ENCODE data around the gene SCG5.

Gene SCG5

DNA sequence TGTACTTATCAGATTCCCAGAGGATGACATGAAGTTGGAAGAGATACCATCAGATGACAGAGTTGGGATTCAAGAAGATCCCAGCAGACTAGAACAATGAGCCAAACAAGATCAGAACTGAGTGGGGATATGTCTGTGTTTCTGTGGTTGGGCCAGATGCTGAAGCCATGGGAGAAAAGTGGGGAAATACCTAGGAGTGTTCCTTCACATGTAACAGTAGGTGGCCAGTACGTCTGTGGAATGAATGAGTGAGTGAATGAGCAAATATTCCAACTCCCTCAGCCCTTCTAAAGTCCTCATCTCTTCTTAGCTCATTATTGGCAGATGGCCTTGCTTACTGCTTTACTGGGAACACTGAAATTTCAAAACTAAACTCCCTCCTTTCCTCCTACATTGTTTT, 44.1 kb downstream of the SCG5 start:
- TF ChIP-seq ZNF311 (tag by site-specific recombination; IDR thresholded peaks at IDR 0.05; ENCODE audit: borderline replicate concordance): no peak
- no peak for TF ChIP-seq SALL2 (tag by site-specific recombination; IDR thresholded peaks at IDR 0.05; ENCODE audit: borderline replicate concordance)
- no peak for TF ChIP-seq HOXD13 (CRISPR knock-in tag; IDR thresholded peaks at IDR 0.05; ENCODE audit: borderline replicate concordance)
- no peak for TF ChIP-seq ZNF768 (tag by site-specific recombination; IDR thresholded peaks at IDR 0.05)
- no peak for TF ChIP-seq ZNF292 (tag by site-specific recombination; IDR thresholded peaks at IDR 0.05; ENCODE audit: borderline replicate concordance, low read depth)
- no peak for TF ChIP-seq SP2 (tag by site-specific recombination; IDR thresholded peaks at IDR 0.05)
- TF ChIP-seq ZNF664 (tag by site-specific recombination; IDR thresholded peaks at IDR 0.05): no peak
- Histone ChIP-seq H3K27ac (ENCODE audit: extremely low read depth, low read depth, low read length) (no peak overlapping the region), H3K4me1 (ENCODE audit: control insufficient read depth, insufficient read depth, low read length) (0 out of 2 replicates have a peak, but pooled peaks cover 2% of the 10 kb centered on the region), H3K36me3 (ENCODE audit: control insufficient read depth in 2 of 2, insufficient read depth in 1 of 2, low read length in 2 of 2) (no peaks in the 10 kb centered on the region), H3K4me3 (ENCODE audit: low read depth, low read length) (no peak overlapping the region), H3K9me3 (ENCODE audit: control insufficient read depth, insufficient read depth, low read depth, low read length) (no peaks in the 10 kb centered on the region)
- CTCF ChIA-PET: no interaction called here
- POLR2A ChIA-PET: no interaction called here

DNA sequence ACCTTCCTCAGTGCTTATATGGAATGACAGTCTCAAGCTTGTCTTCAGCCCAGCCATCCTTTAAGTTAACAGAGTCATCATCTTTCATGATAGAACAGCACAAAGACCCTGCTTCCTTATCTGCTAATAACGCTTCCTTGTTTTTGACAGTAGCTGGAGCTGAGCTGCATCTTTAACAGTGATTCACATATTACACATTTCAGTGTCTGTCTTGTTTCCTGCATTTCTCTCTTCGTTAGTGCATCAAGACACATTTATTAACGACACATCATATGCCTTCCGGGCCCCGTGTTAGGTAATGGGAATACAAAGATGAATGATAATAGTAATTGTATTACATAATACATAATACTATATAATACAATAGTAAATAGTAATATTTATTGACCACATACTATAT, 46.0 kb downstream of the SCG5 start:
- TF ChIP-seq ZNF843 (tag by site-specific recombination; IDR thresholded peaks at IDR 0.05): no peak
- no peak for TF ChIP-seq HOXA7 (CRISPR knock-in tag; IDR thresholded peaks at IDR 0.05; ENCODE audit: borderline replicate concordance)
- TF ChIP-seq ZNF404 (tag by site-specific recombination; IDR thresholded peaks at IDR 0.05): no peak
- TF ChIP-seq ZNF114 (tag by site-specific recombination; IDR thresholded peaks at IDR 0.05): no peak
- no peak for TF ChIP-seq ZBTB1 (tag by site-specific recombination; IDR thresholded peaks at IDR 0.05)
- TF ChIP-seq, protein P1, sequence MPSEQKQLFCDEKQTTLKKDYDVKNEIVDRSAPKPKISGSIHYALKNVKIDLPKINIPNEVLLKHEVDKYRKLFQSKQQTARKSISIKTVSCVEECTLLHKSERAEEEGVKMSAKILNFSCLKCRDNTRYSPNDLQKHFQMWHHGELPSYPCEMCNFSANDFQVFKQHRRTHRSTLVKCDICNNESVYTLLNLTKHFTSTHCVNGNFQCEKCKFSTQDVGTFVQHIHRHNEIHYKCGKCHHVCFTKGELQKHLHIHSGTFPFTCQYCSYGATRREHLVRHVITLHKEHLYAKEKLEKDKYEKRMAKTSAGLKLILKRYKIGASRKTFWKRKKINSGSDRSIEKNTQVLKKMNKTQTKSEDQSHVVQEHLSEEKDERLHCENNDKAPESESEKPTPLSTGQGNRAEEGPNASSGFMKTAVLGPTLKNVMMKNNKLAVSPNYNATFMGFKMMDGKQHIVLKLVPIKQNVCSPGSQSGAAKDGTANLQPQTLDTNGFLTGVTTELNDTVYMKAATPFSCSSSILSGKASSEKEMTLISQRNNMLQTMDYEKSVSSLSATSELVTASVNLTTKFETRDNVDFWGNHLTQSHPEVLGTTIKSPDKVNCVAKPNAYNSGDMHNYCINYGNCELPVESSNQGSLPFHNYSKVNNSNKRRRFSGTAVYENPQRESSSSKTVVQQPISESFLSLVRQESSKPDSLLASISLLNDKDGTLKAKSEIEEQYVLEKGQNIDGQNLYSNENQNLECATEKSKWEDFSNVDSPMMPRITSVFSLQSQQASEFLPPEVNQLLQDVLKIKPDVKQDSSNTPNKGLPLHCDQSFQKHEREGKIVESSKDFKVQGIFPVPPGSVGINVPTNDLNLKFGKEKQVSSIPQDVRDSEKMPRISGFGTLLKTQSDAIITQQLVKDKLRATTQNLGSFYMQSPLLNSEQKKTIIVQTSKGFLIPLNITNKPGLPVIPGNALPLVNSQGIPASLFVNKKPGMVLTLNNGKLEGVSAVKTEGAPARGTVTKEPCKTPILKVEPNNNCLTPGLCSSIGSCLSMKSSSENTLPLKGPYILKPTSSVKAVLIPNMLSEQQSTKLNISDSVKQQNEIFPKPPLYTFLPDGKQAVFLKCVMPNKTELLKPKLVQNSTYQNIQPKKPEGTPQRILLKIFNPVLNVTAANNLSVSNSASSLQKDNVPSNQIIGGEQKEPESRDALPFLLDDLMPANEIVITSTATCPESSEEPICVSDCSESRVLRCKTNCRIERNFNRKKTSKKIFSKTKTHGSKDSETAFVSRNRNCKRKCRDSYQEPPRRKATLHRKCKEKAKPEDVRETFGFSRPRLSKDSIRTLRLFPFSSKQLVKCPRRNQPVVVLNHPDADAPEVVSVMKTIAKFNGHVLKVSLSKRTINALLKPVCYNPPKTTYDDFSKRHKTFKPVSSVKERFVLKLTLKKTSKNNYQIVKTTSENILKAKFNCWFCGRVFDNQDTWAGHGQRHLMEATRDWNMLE (tag by site-specific recombination; conservative IDR thresholded peaks at IDR 0.05; ENCODE audit: low read depth): no peak
- TF ChIP-seq, protein P2, sequence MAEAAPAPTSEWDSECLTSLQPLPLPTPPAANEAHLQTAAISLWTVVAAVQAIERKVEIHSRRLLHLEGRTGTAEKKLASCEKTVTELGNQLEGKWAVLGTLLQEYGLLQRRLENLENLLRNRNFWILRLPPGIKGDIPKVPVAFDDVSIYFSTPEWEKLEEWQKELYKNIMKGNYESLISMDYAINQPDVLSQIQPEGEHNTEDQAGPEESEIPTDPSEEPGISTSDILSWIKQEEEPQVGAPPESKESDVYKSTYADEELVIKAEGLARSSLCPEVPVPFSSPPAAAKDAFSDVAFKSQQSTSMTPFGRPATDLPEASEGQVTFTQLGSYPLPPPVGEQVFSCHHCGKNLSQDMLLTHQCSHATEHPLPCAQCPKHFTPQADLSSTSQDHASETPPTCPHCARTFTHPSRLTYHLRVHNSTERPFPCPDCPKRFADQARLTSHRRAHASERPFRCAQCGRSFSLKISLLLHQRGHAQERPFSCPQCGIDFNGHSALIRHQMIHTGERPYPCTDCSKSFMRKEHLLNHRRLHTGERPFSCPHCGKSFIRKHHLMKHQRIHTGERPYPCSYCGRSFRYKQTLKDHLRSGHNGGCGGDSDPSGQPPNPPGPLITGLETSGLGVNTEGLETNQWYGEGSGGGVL (tag by site-specific recombination; IDR thresholded peaks at IDR 0.05): no peak
- no peak for TF ChIP-seq ZNF354C (tag by site-specific recombination; IDR thresholded peaks at IDR 0.05; ENCODE audit: borderline replicate concordance, low read depth)
- no peak for TF ChIP-seq ZNF175 (tag by site-specific recombination; IDR thresholded peaks at IDR 0.05)
- TF ChIP-seq, protein P3, sequence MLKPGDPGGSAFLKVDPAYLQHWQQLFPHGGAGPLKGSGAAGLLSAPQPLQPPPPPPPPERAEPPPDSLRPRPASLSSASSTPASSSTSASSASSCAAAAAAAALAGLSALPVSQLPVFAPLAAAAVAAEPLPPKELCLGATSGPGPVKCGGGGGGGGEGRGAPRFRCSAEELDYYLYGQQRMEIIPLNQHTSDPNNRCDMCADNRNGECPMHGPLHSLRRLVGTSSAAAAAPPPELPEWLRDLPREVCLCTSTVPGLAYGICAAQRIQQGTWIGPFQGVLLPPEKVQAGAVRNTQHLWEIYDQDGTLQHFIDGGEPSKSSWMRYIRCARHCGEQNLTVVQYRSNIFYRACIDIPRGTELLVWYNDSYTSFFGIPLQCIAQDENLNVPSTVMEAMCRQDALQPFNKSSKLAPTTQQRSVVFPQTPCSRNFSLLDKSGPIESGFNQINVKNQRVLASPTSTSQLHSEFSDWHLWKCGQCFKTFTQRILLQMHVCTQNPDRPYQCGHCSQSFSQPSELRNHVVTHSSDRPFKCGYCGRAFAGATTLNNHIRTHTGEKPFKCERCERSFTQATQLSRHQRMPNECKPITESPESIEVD (tag by site-specific recombination; IDR thresholded peaks at IDR 0.05): no peak
- no peak for TF ChIP-seq ZNF626 (tag by site-specific recombination; IDR thresholded peaks at IDR 0.05)
- TF ChIP-seq ZNF341 (tag by site-specific recombination; IDR thresholded peaks at IDR 0.05; ENCODE audit: low read depth): no peak
- no peak for TF ChIP-seq ZNF510 (tag by site-specific recombination; IDR thresholded peaks at IDR 0.05; ENCODE audit: insufficient replicate concordance)
- TF ChIP-seq, protein P4, sequence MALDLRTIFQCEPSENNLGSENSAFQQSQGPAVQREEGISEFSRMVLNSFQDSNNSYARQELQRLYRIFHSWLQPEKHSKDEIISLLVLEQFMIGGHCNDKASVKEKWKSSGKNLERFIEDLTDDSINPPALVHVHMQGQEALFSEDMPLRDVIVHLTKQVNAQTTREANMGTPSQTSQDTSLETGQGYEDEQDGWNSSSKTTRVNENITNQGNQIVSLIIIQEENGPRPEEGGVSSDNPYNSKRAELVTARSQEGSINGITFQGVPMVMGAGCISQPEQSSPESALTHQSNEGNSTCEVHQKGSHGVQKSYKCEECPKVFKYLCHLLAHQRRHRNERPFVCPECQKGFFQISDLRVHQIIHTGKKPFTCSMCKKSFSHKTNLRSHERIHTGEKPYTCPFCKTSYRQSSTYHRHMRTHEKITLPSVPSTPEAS (tag by site-specific recombination; IDR thresholded peaks at IDR 0.05): no peak
- TF ChIP-seq ZNF146 (tag by site-specific recombination; IDR thresholded peaks at IDR 0.05): no peak
- TF ChIP-seq ZNF549 (tag by site-specific recombination; IDR thresholded peaks at IDR 0.05): no peak
- no peak for TF ChIP-seq ZNF548 (tag by site-specific recombination; IDR thresholded peaks at IDR 0.05)
- no peak for TF ChIP-seq ZFHX2 (tag by site-specific recombination; conservative IDR thresholded peaks at IDR 0.05)
- TF ChIP-seq YY1 (tag by site-specific recombination; IDR thresholded peaks at IDR 0.05): no peak
- POLR2A ChIA-PET: no interaction called here
- Histone ChIP-seq H3K4me1 (ENCODE audit: control insufficient read depth, insufficient read depth, low read length) (0 out of 2 replicates have a peak, but pooled peaks cover 2% of the 10 kb centered on the region), H3K36me3 (ENCODE audit: control insufficient read depth in 2 of 2, insufficient read depth in 1 of 2, low read length in 2 of 2) (no peaks in the 10 kb centered on the region), H3K4me3 (ENCODE audit: low read depth, low read length) (no peak overlapping the region), H3K27ac (ENCODE audit: extremely low read depth, low read depth, low read length) (no peak overlapping the region), H3K9me3 (ENCODE audit: control insufficient read depth, insufficient read depth, low read depth, low read length) (no peaks in the 10 kb centered on the region)
- CTCF ChIA-PET: interaction anchor here (0.7 to 0.8 kb wide), 2 partner anchors 11 to 36 kb away, joined by 3 read pairs; no protein-coding TSS in a partner anchor
